GM23338 (cell line): ENCODE data around the gene CXCR5. TPM values are rescaled to one million over a fixed set of nuclear protein-coding genes. Genes with fewer than 3 reads are reported as not detected.

Source experiments
- CREB1 ChIP-seq: fragments of 250-450 bp; sonication (Bioruptor Pico); IDR thresholded peaks from 2 replicates; pipeline ENCODE4 v1.5.0; 2020; ENCODE audit warnings: low read depth, mild to moderate bottlenecking, moderate library complexity
- EZH2 ChIP-seq: fragments of 200-600 bp; sonication (generic); IDR thresholded peaks from one replicate; pipeline ENCODE4 v1.8.0; 2017; ENCODE audit warnings: antibody characterized with exemption, mild to moderate bottlenecking, low read depth; ENCODE audit not compliant: unreplicated experiment
- EZH2phosphoT487 ChIP-seq: fragments of 200-600 bp; sonication (generic); IDR thresholded peaks from one replicate; pipeline ENCODE4 v1.8.1; 2018; ENCODE audit warnings: antibody characterized with exemption; ENCODE audit not compliant: unreplicated experiment
- JUNB ChIP-seq: IDR thresholded peaks from one replicate; pipeline ENCODE4 v1.6.1; 2016; ENCODE audit warnings: antibody characterized with exemption; ENCODE audit not compliant: unreplicated experiment
- STAT1 ChIP-seq: IDR thresholded peaks from one replicate; pipeline ENCODE4 v1.6.1; 2016; ENCODE audit warnings: antibody characterized with exemption; ENCODE audit not compliant: unreplicated experiment
- polyA plus RNA-seq: library from polyadenylated mRNA; unstranded; fragments of >200 nt; fragmentation: Nextera tagmentation; extraction: Ambion mirVana; gene quantifications from 2 replicates; pipeline ENCODE4 v1.2.1, GENCODE V29; 2016
- total RNA-seq: library from RNA; depleted of rRNA; stranded (reverse); fragments of >200 nt; shearing (Covaris generic); gene quantifications from 2 replicates; pipeline ENCODE4 v1.2.3, GENCODE V29; 2014
- TF ChIP-seq, protein P1 (sequence below): fragments of 250-450 bp; sonication (Bioruptor Pico); IDR thresholded peaks from 2 replicates; pipeline ENCODE4 v1.5.0; 2020; ENCODE audit warnings: mild to moderate bottlenecking, moderate library complexity
- TF ChIP-seq, protein P2 (sequence below): IDR thresholded peaks from one replicate; pipeline ENCODE4 v1.6.1; 2018; ENCODE audit warnings: antibody characterized with exemption; ENCODE audit not compliant: unreplicated experiment

The CXCR5 gene
- total and polyA plus RNA-seq, 2 experiments from 2014 or later, result 0.18 TPM; not detected in 1

DNA sequence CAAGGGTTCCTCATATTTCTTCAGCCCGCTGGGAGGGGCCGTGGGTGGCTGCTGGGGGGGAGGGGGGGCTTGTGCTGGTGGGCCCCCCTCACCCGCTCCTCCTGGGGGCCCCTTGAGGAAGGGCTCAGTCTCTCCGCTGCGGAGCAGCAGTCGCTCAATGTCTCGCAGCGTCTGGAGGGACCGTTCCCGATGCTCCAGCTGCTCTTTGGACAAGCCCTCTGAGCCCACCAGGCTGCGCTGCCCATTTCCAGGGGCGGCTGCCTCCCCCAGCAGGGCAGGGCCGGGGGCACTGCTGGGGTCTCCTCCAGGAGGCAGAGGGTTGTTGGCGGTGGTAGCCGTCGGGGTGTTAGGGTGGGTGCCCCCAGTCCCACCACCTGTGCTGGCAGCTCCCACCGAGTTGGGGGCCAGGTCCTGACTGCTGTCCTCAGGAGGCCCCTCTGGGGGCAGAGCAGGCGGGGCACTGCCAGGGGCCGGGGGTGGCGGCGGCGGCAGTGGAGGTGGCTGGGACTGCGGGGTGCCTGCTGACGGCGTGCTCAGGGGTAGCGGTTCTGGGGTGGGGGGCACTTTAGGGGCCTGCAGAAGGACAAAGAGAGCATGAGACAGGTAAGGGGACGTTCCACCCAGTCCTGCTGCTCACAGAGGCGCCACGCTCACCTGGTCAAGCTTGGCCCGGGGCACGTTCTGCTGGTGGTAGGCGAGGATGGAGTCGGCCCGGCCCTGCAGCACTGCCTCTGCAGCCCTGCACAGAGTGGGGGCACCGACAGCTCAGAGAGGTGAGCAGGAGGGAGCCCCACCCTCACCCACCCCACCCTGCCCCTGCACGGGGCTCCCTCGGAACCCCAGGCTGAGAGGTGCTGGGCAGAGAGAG is 18.9 kb downstream of the CXCR5 start (continued):
- TF ChIP-seq, protein P1, sequence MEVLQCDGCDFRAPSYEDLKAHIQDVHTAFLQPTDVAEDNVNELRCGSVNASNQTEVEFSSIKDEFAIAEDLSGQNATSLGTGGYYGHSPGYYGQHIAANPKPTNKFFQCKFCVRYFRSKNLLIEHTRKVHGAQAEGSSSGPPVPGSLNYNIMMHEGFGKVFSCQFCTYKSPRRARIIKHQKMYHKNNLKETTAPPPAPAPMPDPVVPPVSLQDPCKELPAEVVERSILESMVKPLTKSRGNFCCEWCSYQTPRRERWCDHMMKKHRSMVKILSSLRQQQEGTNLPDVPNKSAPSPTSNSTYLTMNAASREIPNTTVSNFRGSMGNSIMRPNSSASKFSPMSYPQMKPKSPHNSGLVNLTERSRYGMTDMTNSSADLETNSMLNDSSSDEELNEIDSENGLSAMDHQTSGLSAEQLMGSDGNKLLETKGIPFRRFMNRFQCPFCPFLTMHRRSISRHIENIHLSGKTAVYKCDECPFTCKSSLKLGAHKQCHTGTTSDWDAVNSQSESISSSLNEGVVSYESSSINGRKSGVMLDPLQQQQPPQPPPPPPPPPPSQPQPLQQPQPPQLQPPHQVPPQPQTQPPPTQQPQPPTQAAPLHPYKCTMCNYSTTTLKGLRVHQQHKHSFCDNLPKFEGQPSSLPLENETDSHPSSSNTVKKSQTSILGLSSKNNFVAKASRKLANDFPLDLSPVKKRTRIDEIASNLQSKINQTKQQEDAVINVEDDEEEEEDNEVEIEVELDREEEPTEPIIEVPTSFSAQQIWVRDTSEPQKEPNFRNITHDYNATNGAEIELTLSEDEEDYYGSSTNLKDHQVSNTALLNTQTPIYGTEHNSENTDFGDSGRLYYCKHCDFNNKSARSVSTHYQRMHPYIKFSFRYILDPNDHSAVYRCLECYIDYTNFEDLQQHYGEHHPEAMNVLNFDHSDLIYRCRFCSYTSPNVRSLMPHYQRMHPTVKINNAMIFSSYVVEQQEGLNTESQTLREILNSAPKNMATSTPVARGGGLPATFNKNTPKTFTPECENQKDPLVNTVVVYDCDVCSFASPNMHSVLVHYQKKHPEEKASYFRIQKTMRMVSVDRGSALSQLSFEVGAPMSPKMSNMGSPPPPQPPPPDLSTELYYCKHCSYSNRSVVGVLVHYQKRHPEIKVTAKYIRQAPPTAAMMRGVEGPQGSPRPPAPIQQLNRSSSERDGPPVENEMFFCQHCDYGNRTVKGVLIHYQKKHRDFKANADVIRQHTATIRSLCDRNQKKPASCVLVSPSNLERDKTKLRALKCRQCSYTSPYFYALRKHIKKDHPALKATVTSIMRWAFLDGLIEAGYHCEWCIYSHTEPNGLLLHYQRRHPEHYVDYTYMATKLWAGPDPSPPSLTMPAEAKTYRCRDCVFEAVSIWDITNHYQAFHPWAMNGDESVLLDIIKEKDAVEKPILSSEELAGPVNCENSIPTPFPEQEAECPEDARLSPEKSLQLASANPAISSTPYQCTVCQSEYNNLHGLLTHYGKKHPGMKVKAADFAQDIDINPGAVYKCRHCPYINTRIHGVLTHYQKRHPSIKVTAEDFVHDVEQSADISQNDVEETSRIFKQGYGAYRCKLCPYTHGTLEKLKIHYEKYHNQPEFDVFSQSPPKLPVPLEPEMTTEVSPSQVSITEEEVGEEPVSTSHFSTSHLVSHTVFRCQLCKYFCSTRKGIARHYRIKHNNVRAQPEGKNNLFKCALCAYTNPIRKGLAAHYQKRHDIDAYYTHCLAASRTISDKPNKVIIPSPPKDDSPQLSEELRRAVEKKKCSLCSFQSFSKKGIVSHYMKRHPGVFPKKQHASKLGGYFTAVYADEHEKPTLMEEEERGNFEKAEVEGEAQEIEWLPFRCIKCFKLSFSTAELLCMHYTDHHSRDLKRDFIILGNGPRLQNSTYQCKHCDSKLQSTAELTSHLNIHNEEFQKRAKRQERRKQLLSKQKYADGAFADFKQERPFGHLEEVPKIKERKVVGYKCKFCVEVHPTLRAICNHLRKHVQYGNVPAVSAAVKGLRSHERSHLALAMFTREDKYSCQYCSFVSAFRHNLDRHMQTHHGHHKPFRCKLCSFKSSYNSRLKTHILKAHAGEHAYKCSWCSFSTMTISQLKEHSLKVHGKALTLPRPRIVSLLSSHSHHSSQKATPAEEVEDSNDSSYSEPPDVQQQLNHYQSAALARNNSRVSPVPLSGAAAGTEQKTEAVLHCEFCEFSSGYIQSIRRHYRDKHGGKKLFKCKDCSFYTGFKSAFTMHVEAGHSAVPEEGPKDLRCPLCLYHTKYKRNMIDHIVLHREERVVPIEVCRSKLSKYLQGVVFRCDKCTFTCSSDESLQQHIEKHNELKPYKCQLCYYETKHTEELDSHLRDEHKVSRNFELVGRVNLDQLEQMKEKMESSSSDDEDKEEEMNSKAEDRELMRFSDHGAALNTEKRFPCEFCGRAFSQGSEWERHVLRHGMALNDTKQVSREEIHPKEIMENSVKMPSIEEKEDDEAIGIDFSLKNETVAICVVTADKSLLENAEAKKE (CRISPR knock-in tag), result no peak
- TF ChIP-seq, protein P2, sequence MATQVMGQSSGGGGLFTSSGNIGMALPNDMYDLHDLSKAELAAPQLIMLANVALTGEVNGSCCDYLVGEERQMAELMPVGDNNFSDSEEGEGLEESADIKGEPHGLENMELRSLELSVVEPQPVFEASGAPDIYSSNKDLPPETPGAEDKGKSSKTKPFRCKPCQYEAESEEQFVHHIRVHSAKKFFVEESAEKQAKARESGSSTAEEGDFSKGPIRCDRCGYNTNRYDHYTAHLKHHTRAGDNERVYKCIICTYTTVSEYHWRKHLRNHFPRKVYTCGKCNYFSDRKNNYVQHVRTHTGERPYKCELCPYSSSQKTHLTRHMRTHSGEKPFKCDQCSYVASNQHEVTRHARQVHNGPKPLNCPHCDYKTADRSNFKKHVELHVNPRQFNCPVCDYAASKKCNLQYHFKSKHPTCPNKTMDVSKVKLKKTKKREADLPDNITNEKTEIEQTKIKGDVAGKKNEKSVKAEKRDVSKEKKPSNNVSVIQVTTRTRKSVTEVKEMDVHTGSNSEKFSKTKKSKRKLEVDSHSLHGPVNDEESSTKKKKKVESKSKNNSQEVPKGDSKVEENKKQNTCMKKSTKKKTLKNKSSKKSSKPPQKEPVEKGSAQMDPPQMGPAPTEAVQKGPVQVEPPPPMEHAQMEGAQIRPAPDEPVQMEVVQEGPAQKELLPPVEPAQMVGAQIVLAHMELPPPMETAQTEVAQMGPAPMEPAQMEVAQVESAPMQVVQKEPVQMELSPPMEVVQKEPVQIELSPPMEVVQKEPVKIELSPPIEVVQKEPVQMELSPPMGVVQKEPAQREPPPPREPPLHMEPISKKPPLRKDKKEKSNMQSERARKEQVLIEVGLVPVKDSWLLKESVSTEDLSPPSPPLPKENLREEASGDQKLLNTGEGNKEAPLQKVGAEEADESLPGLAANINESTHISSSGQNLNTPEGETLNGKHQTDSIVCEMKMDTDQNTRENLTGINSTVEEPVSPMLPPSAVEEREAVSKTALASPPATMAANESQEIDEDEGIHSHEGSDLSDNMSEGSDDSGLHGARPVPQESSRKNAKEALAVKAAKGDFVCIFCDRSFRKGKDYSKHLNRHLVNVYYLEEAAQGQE, result no peak
- TF ChIP-seq CREB1 (CRISPR knock-in tag) (no peak), STAT1 (no peak), EZH2phosphoT487 (no peak), JUNB (no peak), EZH2 (no peak)
